HepG2 (cell line): ENCODE data around the gene GRIN3A. TPM values are rescaled to one million over a fixed set of nuclear protein-coding genes. Genes with fewer than 3 reads are reported as not detected.
A peak's percentile ranks its signal among the peaks of the same experiment; 100 is the strongest.

Experiments used
- ATAC-seq: fragments of 200-7000 bp; cut with Tn5 transposase; 3 replicates; pipeline ENCODE4 v1.9.1; 2020; ENCODE audit warnings: mild to moderate bottlenecking, moderate library complexity
- BruUV-seq: library from RNA; stranded (reverse); fragments of 400-500 nt; replicated peaks from 2 replicates; lab custom pipeline; 2021; lab: Mats Ljungman, UMichigan
- CTCF ChIA-PET: fragments of 300-600 bp; formaldehyde crosslinking; extraction: SDS; loops from one replicate; lab custom pipeline; 2021; ENCODE audit warnings: low total read pairs, inconsistent platforms, low intra/inter-chr PET ratio; lab: Yijun Ruan, JAX
- POLR2A ChIA-PET: fragments of 350-600 bp; sonication (Branson Sonifier 250); formaldehyde crosslinking; loops from one replicate; lab custom pipeline; 2020; ENCODE audit warnings: antibody characterized with exemption, inconsistent platforms; lab: Yijun Ruan, JAX
- DNase-seq: peaks from one replicate; pipeline ENCODE4 v3.0.0-alpha.2; 2015; ENCODE audit warnings: low spot score
- FAIRE-seq: peaks from 3 replicates; lab custom pipeline; 2011; peaks lifted over from hg19 to GRCh38; lab: Jason Lieb, UNC
- H2AFZ ChIP-seq: one replicate; pipeline ENCODE4 v1.6.1; 2011; ENCODE audit warnings: low read length, inconsistent platforms
- H3K27ac ChIP-seq: fragments of 300-600 bp; 3 replicates; pipeline ENCODE4 v1.8.0; 2011; ENCODE audit warnings: mixed run types, mild to moderate bottlenecking, mixed read lengths, low read length, inconsistent platforms; ENCODE audit not compliant: insufficient read depth; ENCODE audit errors: extremely low read length
- H3K27me3 ChIP-seq, 2 experiments: fragments of 200-600 bp in 1 of 2; 2 replicates in 1 of 2; 3 replicates in 1 of 2; pipeline versions ENCODE4 v1.6.0 to v1.8.0; 2011; ENCODE audit warnings: low read length in 2 of 2, mild to moderate bottlenecking in 2 of 2, moderate library complexity in 2 of 2, inconsistent platforms in 1 of 2; ENCODE audit not compliant: insufficient read depth in 2 of 2, control insufficient read depth in 1 of 2
- H3K36me3 ChIP-seq, 2 experiments: fragments of 200-600 bp in 1 of 2; replicated peaks in 1 of 2; 2 replicates in 1 of 2; 3 replicates in 1 of 2; pipeline versions ENCODE4 v1.5.1 to v1.8.0; 2011; ENCODE audit warnings: low read length in 2 of 2, inconsistent platforms in 1 of 2; ENCODE audit not compliant: insufficient read depth in 2 of 2, control insufficient read depth in 1 of 2
- H3K4me1 ChIP-seq: 2 replicates; pipeline ENCODE4 v1.5.1; 2012; ENCODE audit warnings: low read length, inconsistent platforms; ENCODE audit not compliant: insufficient read depth
- H3K4me2 ChIP-seq: 2 replicates; pipeline ENCODE4 v1.6.0; 2011; ENCODE audit warnings: low read depth, low read length, inconsistent platforms
- H3K4me3 ChIP-seq, 3 experiments: fragments of 200-600 bp in 1 of 3; sonication (generic), shearing (Covaris generic) in 1 of 3; replicated peaks in 1 of 3; 2 replicates each; pipeline ENCODE4 v1.5.1; 2011 to 2016; ENCODE audit warnings: low read length in 3 of 3, inconsistent platforms in 2 of 3, low read depth in 2 of 3, mild to moderate bottlenecking in 2 of 3, control low read depth in 1 of 3, mixed read lengths in 1 of 3; ENCODE audit not compliant: insufficient read depth in 1 of 3
- H3K79me2 ChIP-seq: one replicate; pipeline ENCODE4 v1.6.1; 2011; ENCODE audit warnings: low read length, inconsistent platforms; ENCODE audit not compliant: insufficient read depth
- H3K9ac ChIP-seq: 2 replicates; pipeline ENCODE4 v1.6.0; 2011; ENCODE audit warnings: mild to moderate bottlenecking, low read depth, low read length, inconsistent platforms; ENCODE audit not compliant: insufficient read depth
- H3K9me3 ChIP-seq: 2 replicates; pipeline ENCODE4 v1.5.1; 2012; ENCODE audit warnings: mild to moderate bottlenecking, low read length
- H4K20me1 ChIP-seq: 2 replicates; pipeline ENCODE4 v1.6.0; 2011; ENCODE audit warnings: inconsistent platforms, mild to moderate bottlenecking, low read length, moderate library complexity; ENCODE audit not compliant: insufficient read depth
- CEBPZ ChIP-seq: IDR thresholded peaks from 2 replicates; pipeline ENCODE4 v1.6.1; 2012; ENCODE audit warnings: low read length, improper control_type of control experiment
- HCFC1 ChIP-seq: fragments of 150-350 bp; IDR thresholded peaks from 2 replicates; pipeline ENCODE4 v1.6.1; 2014; ENCODE audit warnings: low read depth, low read length
- HNF4A ChIP-seq: sonication (generic); formaldehyde crosslinking; IDR thresholded peaks from 2 replicates; pipeline ENCODE4 v1.4.0; 2020; ENCODE audit warnings: missing genetic modification reagents
- JDP2 ChIP-seq: sonication (generic); formaldehyde crosslinking; IDR thresholded peaks from 2 replicates; pipeline ENCODE4 v1.8.1; 2022; ENCODE audit warnings: missing genetic modification reagents, borderline replicate concordance
- KLF16 ChIP-seq, 2 experiments: sonication (generic) in 1 of 2; formaldehyde crosslinking in 1 of 2; IDR thresholded peaks; 2 replicates each; pipeline versions ENCODE4 v1.6.1 to v1.8.0; 2016 to 2023; ENCODE audit warnings: missing genetic modification reagents in 2 of 2, missing compliant biosample characterization in 1 of 2
- MIER3 ChIP-seq: IDR thresholded peaks from 2 replicates; pipeline ENCODE4 v1.6.1; 2016; ENCODE audit warnings: missing compliant biosample characterization, borderline replicate concordance
- PREB ChIP-seq: sonication (generic); formaldehyde crosslinking; IDR thresholded peaks from 2 replicates; pipeline ENCODE4 v1.4.0; 2020; ENCODE audit warnings: missing genetic modification reagents
- PRMT3 ChIP-seq: sonication (generic); formaldehyde crosslinking; IDR thresholded peaks from 2 replicates; pipeline ENCODE4 v1.8.1; 2022; ENCODE audit warnings: low read depth, mild to moderate bottlenecking, moderate library complexity, missing genetic modification reagents, borderline replicate concordance
- ZNF10 ChIP-seq: sonication (generic); formaldehyde crosslinking; IDR thresholded peaks from 2 replicates; pipeline ENCODE4 v1.4.0; 2020; ENCODE audit warnings: mild to moderate bottlenecking, low read depth, missing genetic modification reagents, borderline replicate concordance
- ZNF576 ChIP-seq: sonication (generic); formaldehyde crosslinking; IDR thresholded peaks from 2 replicates; pipeline ENCODE4 v1.4.0; 2020; ENCODE audit warnings: mild to moderate bottlenecking, missing genetic modification reagents
- ZNF775 ChIP-seq: sonication (generic); formaldehyde crosslinking; IDR thresholded peaks from 2 replicates; pipeline ENCODE4 v1.4.0; 2020; ENCODE audit warnings: missing genetic modification reagents, mild to moderate bottlenecking, moderate library complexity, borderline replicate concordance
- ZNF816 ChIP-seq: sonication (generic); formaldehyde crosslinking; IDR thresholded peaks from 2 replicates; pipeline ENCODE4 v1.8.0; 2022; ENCODE audit warnings: missing genetic modification reagents, mild to moderate bottlenecking, borderline replicate concordance
- WGBS: methylation state at CpG from one replicate; pipeline ENCODE4 v1.1.6; 2017; ENCODE audit warnings: low lambda C conversion rate; 5-methylcytosine and 5-hydroxymethylcytosine counted together
- in situ Hi-C: cut with HindIII; loops from 2 replicates; pipeline ENCODE4 v1.10.0; 2017; ENCODE audit warnings: low pct_unique_long_range_greater_than_20kb; ENCODE audit not compliant: extremely low pct_ligation_motif_present
- intact Hi-C: fragments of 100-400 bp; cut with micrococcal nuclease; formaldehyde crosslinking; loops from one replicate; pipeline ENCODE4 v1.10.0; 2022; ENCODE audit not compliant: unreplicated experiment
- polyA plus RNA-seq, 8 experiments: library from polyadenylated mRNA; depleted of rRNA in 3 of 8; stranded (reverse) in 7 of 8; unstranded in 1 of 8; fragments of >200 nt; fragmentation: Illumina TruSeq in 4 of 8; extraction: Trizol in 4 of 8; gene quantifications; 2 replicates each; pipeline versions ENCODE4 v1.2.1 to v1.2.3, GENCODE V29; 2011 to 2016; ENCODE audit warnings: low read depth in 4 of 8, missing spikeins in 1 of 8, mixed read lengths in 1 of 8; ENCODE audit not compliant: insufficient read depth in 1 of 8
- total RNA-seq, 5 experiments: library from RNA; depleted of rRNA; stranded (reverse); fragments of >200 nt; fragmentation: Illumina TruSeq; extraction: Trizol; gene quantifications; 2 replicates each; pipeline ENCODE4 v1.2.3, GENCODE V29; 2016; ENCODE audit warnings: low read depth in 1 of 5

Gene GRIN3A
- total and polyA plus RNA-seq, 2 of the 13 experiments (the other 11 are each of a cell fraction or from before 2014, with no cell fraction given): not detected

- H2AFZ ChIP-seq: no peak overlapping the region
- H3K9me3 ChIP-seq: no peaks in the 10 kb centered on the region
- 0% methylated on average over 2 of the region's 2 CpGs for WGBS
- H3K27ac ChIP-seq: no peak overlapping the region
- H3K9ac ChIP-seq: no peak overlapping the region
- H3K79me2 ChIP-seq: no peaks in the 10 kb centered on the region
- DNase-seq (no peak), FAIRE-seq (no peak), ATAC-seq (peak; percentile 51; the same call in 2 of the 3 replicates)
- H3K4me1 ChIP-seq: no peaks in the 10 kb centered on the region
- no peaks in the 10 kb centered on the region for H4K20me1 ChIP-seq
- H3K4me2 ChIP-seq: no peak overlapping the region
- CTCF ChIA-PET: no interaction called here
- POLR2A ChIA-PET: no interaction called here
- in situ Hi-C loops: no loop called here
- H3K36me3 ChIP-seq: no peaks in the 10 kb centered on the region
- TF ChIP-seq ZNF576 (CRISPR knock-in tag) (peak; percentile 29; the same call in 1 of the 2 replicates), CEBPZ (no peak)
- H3K27me3 ChIP-seq: 0 out of 5 replicates have a peak, but pooled peaks cover 0 to 5% of the 10 kb centered on the region in 2 experiments
- H3K4me3 ChIP-seq: no peak overlapping the region
- intact Hi-C loops: no loop called here
- no TSS peak for BruUV-seq
Observed at GRCh38 chr9:101593345-101593744, 145.1 kb downstream of the GRIN3A start.

GRCh38 chr9:101592788-101593187 is 145.7 kb downstream of the GRIN3A start:
- DNase-seq (no peak), ATAC-seq (no peak), FAIRE-seq (no peak)
- Histone ChIP-seq H3K27me3 (0 out of 5 replicates have a peak, but pooled peaks cover 0 to 5% of the 10 kb centered on the region in 2 experiments), H3K9ac (no peak overlapping the region), H3K27ac (no peak overlapping the region), H4K20me1 (no peaks in the 10 kb centered on the region), H3K36me3 (no peaks in the 10 kb centered on the region), H2AFZ (no peak overlapping the region), H3K4me1 (no peaks in the 10 kb centered on the region), H3K9me3 (no peaks in the 10 kb centered on the region), H3K4me2 (no peak overlapping the region), H3K79me2 (no peaks in the 10 kb centered on the region), H3K4me3 (no peak overlapping the region)
- intact Hi-C loops (no loop called here), in situ Hi-C loops (no loop called here)
- POLR2A ChIA-PET: no interaction called here
- BruUV-seq: no TSS peak
- CTCF ChIA-PET: no interaction called here
- TF ChIP-seq JDP2 (CRISPR knock-in tag) (no peak), ZNF816 (CRISPR knock-in tag) (no peak), ZNF775 (no peak), KLF16 (CRISPR knock-in tag; IDR thresholded peaks at IDR 0.05) (no peak), ZNF10 (no peak), HCFC1 (no peak), PRMT3 (CRISPR knock-in tag) (no peak), MIER3 (CRISPR knock-in tag) (no peak), PREB (CRISPR knock-in tag) (no peak), HNF4A (CRISPR knock-in tag) (no peak)
